Keratinocyte (primary cell): Measurements from ENCODE around the gene ATP8A2.

ENCODE experiments used
- EZH2 ChIP-seq: IDR thresholded peaks from one replicate; pipeline ENCODE4 v1.6.1; 2012; ENCODE audit warnings: inconsistent platforms, mild to moderate bottlenecking, low read length, moderate library complexity
- TF ChIP-seq, protein P1 (sequence below), 3 experiments: IDR thresholded peaks in 1 of 3; conservative IDR thresholded peaks in 1 of 3; optimal IDR thresholded peaks in 1 of 3; 2 replicates in 2 of 3; 3 replicates in 1 of 3; pipeline versions ENCODE3 to v1.5.1; 2011; ENCODE audit warnings: low read length in 3 of 3, mild to moderate bottlenecking in 3 of 3, moderate library complexity in 2 of 3, control low read depth in 1 of 3, inconsistent platforms in 1 of 3; ENCODE audit not compliant: insufficient read depth in 2 of 3; ENCODE audit errors: extremely low read depth in 1 of 3

DNA sequence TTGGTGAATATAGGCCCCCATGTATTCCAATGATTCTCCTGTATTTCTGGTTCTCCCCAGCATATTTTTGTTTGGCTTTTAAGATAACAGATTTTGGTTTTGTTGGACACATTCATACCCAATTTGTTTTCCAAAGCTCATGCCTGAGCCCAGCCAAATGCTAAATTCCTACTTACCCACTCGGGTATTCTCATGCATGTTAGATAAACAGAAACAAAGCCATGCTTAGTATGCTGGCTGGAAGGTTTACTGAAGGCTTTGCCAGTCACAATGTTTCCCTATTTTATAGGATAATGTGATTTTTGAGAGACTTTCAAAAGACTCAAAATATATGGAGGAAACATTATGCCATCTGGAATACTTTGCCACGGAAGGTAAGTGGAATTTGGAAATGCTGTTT is 206.8 kb downstream of the ATP8A2 start:
- TF ChIP-seq, protein P1, sequence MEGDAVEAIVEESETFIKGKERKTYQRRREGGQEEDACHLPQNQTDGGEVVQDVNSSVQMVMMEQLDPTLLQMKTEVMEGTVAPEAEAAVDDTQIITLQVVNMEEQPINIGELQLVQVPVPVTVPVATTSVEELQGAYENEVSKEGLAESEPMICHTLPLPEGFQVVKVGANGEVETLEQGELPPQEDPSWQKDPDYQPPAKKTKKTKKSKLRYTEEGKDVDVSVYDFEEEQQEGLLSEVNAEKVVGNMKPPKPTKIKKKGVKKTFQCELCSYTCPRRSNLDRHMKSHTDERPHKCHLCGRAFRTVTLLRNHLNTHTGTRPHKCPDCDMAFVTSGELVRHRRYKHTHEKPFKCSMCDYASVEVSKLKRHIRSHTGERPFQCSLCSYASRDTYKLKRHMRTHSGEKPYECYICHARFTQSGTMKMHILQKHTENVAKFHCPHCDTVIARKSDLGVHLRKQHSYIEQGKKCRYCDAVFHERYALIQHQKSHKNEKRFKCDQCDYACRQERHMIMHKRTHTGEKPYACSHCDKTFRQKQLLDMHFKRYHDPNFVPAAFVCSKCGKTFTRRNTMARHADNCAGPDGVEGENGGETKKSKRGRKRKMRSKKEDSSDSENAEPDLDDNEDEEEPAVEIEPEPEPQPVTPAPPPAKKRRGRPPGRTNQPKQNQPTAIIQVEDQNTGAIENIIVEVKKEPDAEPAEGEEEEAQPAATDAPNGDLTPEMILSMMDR (optimal IDR thresholded peaks at IDR 0.05 in 1 of 3, IDR thresholded peaks at IDR 0.05 in 1 of 3, conservative IDR thresholded peaks at IDR 0.05 in 1 of 3; ENCODE audit: extremely low read depth in 1 of 3, insufficient read depth in 2 of 3, low read length in 3 of 3) = no peak
- TF ChIP-seq EZH2 = no peak
